ENCODE data around the gene SYDE1.

SYDE1 gene

GRCh38 chr19:15115762-15116615 lies 8.8 kb downstream of the SYDE1 start:
- H3K36me3 ChIP-seq (ENCODE audit: control insufficient read depth, insufficient read depth, low read length), result peaks cover 99% of the 10 kb centered on the region
- H3K4me3 ChIP-seq (ENCODE audit: extremely low read depth, insufficient read depth, low read length, poor library complexity, severe bottlenecking), result no peak overlapping the region
- no peaks in the 10 kb centered on the region for H3K9me3 ChIP-seq (ENCODE audit: control insufficient read depth, low read length)
- WGBS, 2 experiments (ENCODE audit: insufficient coverage in 2 of 2), result 93% methylated on average over 14 to 18 of the region's 23 CpGs
- H3K27ac ChIP-seq (ENCODE audit: low read depth, low read length, severe bottlenecking), result peak overlapping the region; percentile 11
- H3K4me1 ChIP-seq (ENCODE audit: control insufficient read depth, insufficient read depth, low read length, poor library complexity, severe bottlenecking), result no peaks in the 10 kb centered on the region

GRCh38 chr19:15116856-15117255 lies 9.7 kb downstream of the SYDE1 start:
- Histone ChIP-seq H3K27ac (ENCODE audit: low read depth, low read length, severe bottlenecking) (no peak overlapping the region), H3K4me3 (ENCODE audit: extremely low read depth, insufficient read depth, low read length, poor library complexity, severe bottlenecking) (no peak overlapping the region), H3K36me3 (ENCODE audit: control insufficient read depth, insufficient read depth, low read length) (peaks cover 98% of the 10 kb centered on the region), H3K9me3 (ENCODE audit: control insufficient read depth, low read length) (no peaks in the 10 kb centered on the region), H3K4me1 (ENCODE audit: control insufficient read depth, insufficient read depth, low read length, poor library complexity, severe bottlenecking) (no peaks in the 10 kb centered on the region)
- 92 to 93% methylated on average over 4 to 12 of the region's 12 CpGs for WGBS, 2 experiments (ENCODE audit: insufficient coverage in 2 of 2)

GRCh38 chr19:15118248-15118647 lies 11.0 kb downstream of the SYDE1 start:
- 88 to 95% methylated on average over 2 of the region's 2 CpGs for WGBS, 2 experiments (ENCODE audit: insufficient coverage in 2 of 2)
- H3K36me3 ChIP-seq (ENCODE audit: control insufficient read depth, insufficient read depth, low read length), result peaks cover 97% of the 10 kb centered on the region

GRCh38 chr19:15118789-15119494 lies 11.7 kb downstream of the SYDE1 start:
- 97 to 98% methylated on average over 13 to 19 of the region's 20 CpGs for WGBS, 2 experiments (ENCODE audit: insufficient coverage in 2 of 2)
- H3K27ac ChIP-seq (ENCODE audit: low read depth, low read length, severe bottlenecking), result no peak overlapping the region
- peaks cover under 1% of the 10 kb centered on the region for H3K4me1 ChIP-seq (ENCODE audit: control insufficient read depth, insufficient read depth, low read length, poor library complexity, severe bottlenecking)
- H3K4me3 ChIP-seq (ENCODE audit: extremely low read depth, insufficient read depth, low read length, poor library complexity, severe bottlenecking), result no peak overlapping the region
- peaks cover 90% of the 10 kb centered on the region for H3K36me3 ChIP-seq (ENCODE audit: control insufficient read depth, insufficient read depth, low read length)
- no peaks in the 10 kb centered on the region for H3K9me3 ChIP-seq (ENCODE audit: control insufficient read depth, low read length)

More at GRCh38 chr19:15118248-15118647, 11.0 kb downstream of the SYDE1 start:
- H3K4me1 ChIP-seq (ENCODE audit: control insufficient read depth, insufficient read depth, low read length, poor library complexity, severe bottlenecking), result no peaks in the 10 kb centered on the region
- H3K4me3 ChIP-seq (ENCODE audit: extremely low read depth, insufficient read depth, low read length, poor library complexity, severe bottlenecking), result no peak overlapping the region
- H3K27ac ChIP-seq (ENCODE audit: low read depth, low read length, severe bottlenecking), result no peak overlapping the region
- H3K9me3 ChIP-seq (ENCODE audit: control insufficient read depth, low read length), result no peaks in the 10 kb centered on the region

GRCh38 chr19:15120135-15121026 lies 13.2 kb downstream of the SYDE1 start:
- 97 to 98% methylated on average over 14 of the region's 14 CpGs for WGBS, 2 experiments (ENCODE audit: insufficient coverage in 2 of 2)
- Histone ChIP-seq H3K36me3 (ENCODE audit: control insufficient read depth, insufficient read depth, low read length) (peaks cover 76% of the 10 kb centered on the region), H3K4me3 (ENCODE audit: extremely low read depth, insufficient read depth, low read length, poor library complexity, severe bottlenecking) (no peak overlapping the region), H3K9me3 (ENCODE audit: control insufficient read depth, low read length) (no peaks in the 10 kb centered on the region), H3K4me1 (ENCODE audit: control insufficient read depth, insufficient read depth, low read length, poor library complexity, severe bottlenecking) (peaks cover 4% of the 10 kb centered on the region), H3K27ac (ENCODE audit: low read depth, low read length, severe bottlenecking) (no peak overlapping the region)

GRCh38 chr19:15122331-15123030 lies 15.3 kb downstream of the SYDE1 start:
- Histone ChIP-seq H3K4me1 (ENCODE audit: control insufficient read depth, insufficient read depth, low read length, poor library complexity, severe bottlenecking) (peaks cover 4% of the 10 kb centered on the region), H3K4me3 (ENCODE audit: extremely low read depth, insufficient read depth, low read length, poor library complexity, severe bottlenecking) (no peak overlapping the region), H3K9me3 (ENCODE audit: control insufficient read depth, low read length) (no peaks in the 10 kb centered on the region), H3K36me3 (ENCODE audit: control insufficient read depth, insufficient read depth, low read length) (peaks cover 55% of the 10 kb centered on the region), H3K27ac (ENCODE audit: low read depth, low read length, severe bottlenecking) (no peak overlapping the region)
- WGBS, 2 experiments (ENCODE audit: insufficient coverage in 2 of 2), result 94 to 96% methylated on average over 10 to 16 of the region's 21 CpGs

- H3K4me3 ChIP-seq (ENCODE audit: extremely low read depth, insufficient read depth, low read length, poor library complexity, severe bottlenecking), result no peak overlapping the region
- peaks cover 47% of the 10 kb centered on the region for H3K36me3 ChIP-seq (ENCODE audit: control insufficient read depth, insufficient read depth, low read length)
- 95 to 98% methylated on average over 21 of the region's 22 CpGs for WGBS, 2 experiments (ENCODE audit: insufficient coverage in 2 of 2)
- H3K27ac ChIP-seq (ENCODE audit: low read depth, low read length, severe bottlenecking), result no peak overlapping the region
- peaks cover 4% of the 10 kb centered on the region for H3K4me1 ChIP-seq (ENCODE audit: control insufficient read depth, insufficient read depth, low read length, poor library complexity, severe bottlenecking)
- H3K9me3 ChIP-seq (ENCODE audit: control insufficient read depth, low read length), result no peaks in the 10 kb centered on the region
Observed at GRCh38 chr19:15123031-15123890, 16.1 kb downstream of the SYDE1 start.

- Histone ChIP-seq H3K4me1 (ENCODE audit: control insufficient read depth, insufficient read depth, low read length, poor library complexity, severe bottlenecking) (peaks cover 4% of the 10 kb centered on the region), H3K27ac (ENCODE audit: low read depth, low read length, severe bottlenecking) (no peak overlapping the region), H3K9me3 (ENCODE audit: control insufficient read depth, low read length) (no peaks in the 10 kb centered on the region), H3K4me3 (ENCODE audit: extremely low read depth, insufficient read depth, low read length, poor library complexity, severe bottlenecking) (peak overlapping the region; percentile 57), H3K36me3 (ENCODE audit: control insufficient read depth, insufficient read depth, low read length) (peaks cover 41% of the 10 kb centered on the region)
- 93 to 94% methylated on average over 2 to 5 of the region's 5 CpGs for WGBS, 2 experiments (ENCODE audit: insufficient coverage in 2 of 2)
Observed at GRCh38 chr19:15123900-15124299, 16.7 kb downstream of the SYDE1 start.

GRCh38 chr19:15124572-15125231 lies 17.5 kb downstream of the SYDE1 start:
- WGBS, 2 experiments (ENCODE audit: insufficient coverage in 2 of 2), result 4 to 5% methylated on average over 22 to 25 of the region's 33 CpGs
- Histone ChIP-seq H3K36me3 (ENCODE audit: control insufficient read depth, insufficient read depth, low read length) (peaks cover 33% of the 10 kb centered on the region), H3K4me3 (ENCODE audit: extremely low read depth, insufficient read depth, low read length, poor library complexity, severe bottlenecking) (peak overlapping the region; percentile 57), H3K9me3 (ENCODE audit: control insufficient read depth, low read length) (no peaks in the 10 kb centered on the region), H3K27ac (ENCODE audit: low read depth, low read length, severe bottlenecking) (peak overlapping the region; percentile 95), H3K4me1 (ENCODE audit: control insufficient read depth, insufficient read depth, low read length, poor library complexity, severe bottlenecking) (peaks cover 4% of the 10 kb centered on the region)

Measured in mesodermal cell (in vitro differentiated cells).